GM23338 (cell line): ENCODE data around the gene NOL9.

ENCODE experiments used
- CREB1 ChIP-seq: fragments of 250-450 bp; sonication (Bioruptor Pico); IDR thresholded peaks from 2 replicates; pipeline ENCODE4 v1.5.0; 2020; ENCODE audit warnings: low read depth, mild to moderate bottlenecking, moderate library complexity
- CTCF ChIP-seq, 2 experiments: fragments of 200-600 bp in 1 of 2; sonication (generic) in 1 of 2; conservative IDR thresholded peaks; 2 replicates each; pipeline versions ENCODE4 v1.5.1 to v1.6.1; 2016 to 2017; ENCODE audit warnings: antibody characterized with exemption in 2 of 2, low read depth in 2 of 2, mild to moderate bottlenecking in 2 of 2, moderate library complexity in 1 of 2
- ETS1 ChIP-seq: IDR thresholded peaks from 2 replicates; pipeline ENCODE4 v1.6.1; 2016; ENCODE audit warnings: antibody characterized with exemption
- EZH2 ChIP-seq: fragments of 200-600 bp; sonication (generic); IDR thresholded peaks from one replicate; pipeline ENCODE4 v1.8.0; 2017; ENCODE audit warnings: antibody characterized with exemption, mild to moderate bottlenecking, low read depth; ENCODE audit not compliant: unreplicated experiment
- EZH2phosphoT487 ChIP-seq: fragments of 200-600 bp; sonication (generic); IDR thresholded peaks from one replicate; pipeline ENCODE4 v1.8.1; 2018; ENCODE audit warnings: antibody characterized with exemption; ENCODE audit not compliant: unreplicated experiment
- JUNB ChIP-seq: IDR thresholded peaks from one replicate; pipeline ENCODE4 v1.6.1; 2016; ENCODE audit warnings: antibody characterized with exemption; ENCODE audit not compliant: unreplicated experiment
- NANOG ChIP-seq: IDR thresholded peaks from 2 replicates; pipeline ENCODE4 v1.6.1; 2016; ENCODE audit warnings: antibody characterized with exemption, borderline replicate concordance
- POLR2AphosphoS5 ChIP-seq: IDR thresholded peaks from 2 replicates; pipeline ENCODE4 v1.6.1; 2016; ENCODE audit warnings: antibody characterized with exemption, low read depth
- REST ChIP-seq: IDR thresholded peaks from one replicate; pipeline ENCODE4 v1.6.1; 2018; ENCODE audit warnings: antibody characterized with exemption; ENCODE audit not compliant: unreplicated experiment
- STAT1 ChIP-seq: IDR thresholded peaks from one replicate; pipeline ENCODE4 v1.6.1; 2016; ENCODE audit warnings: antibody characterized with exemption; ENCODE audit not compliant: unreplicated experiment
- ZNF114 ChIP-seq: fragments of 250-450 bp; sonication (Bioruptor Pico); IDR thresholded peaks from 2 replicates; pipeline ENCODE4 v1.5.0; 2020; ENCODE audit warnings: mild to moderate bottlenecking, moderate library complexity
- ZNF331 ChIP-seq: fragments of 250-450 bp; sonication (Bioruptor Pico); IDR thresholded peaks from 2 replicates; pipeline ENCODE4 v1.5.0; 2020; ENCODE audit warnings: low read depth, mild to moderate bottlenecking, moderate library complexity
- ZNF462 ChIP-seq: fragments of 250-450 bp; sonication (Bioruptor Pico); IDR thresholded peaks from 2 replicates; pipeline ENCODE4 v1.5.0; 2020; ENCODE audit warnings: mild to moderate bottlenecking, moderate library complexity

- TF ChIP-seq EZH2 (no peak), CTCF (conservative IDR thresholded peaks at IDR 0.05; ENCODE audit: low read depth in 2 of 2) (no peak), POLR2AphosphoS5 (no peak), ZNF331 (CRISPR knock-in tag) (no peak), REST (no peak), EZH2phosphoT487 (no peak), ETS1 (no peak), CREB1 (no peak), JUNB (no peak), ZNF114 (CRISPR knock-in tag) (no peak), NANOG (no peak), ZNF462 (CRISPR knock-in tag) (no peak), STAT1 (no peak)
These were observed 46.8 kb downstream of the NOL9 start for GRCh38 chr1:6507461-6507911.
